Left forelimb (tissue), 1 donor: ENCODE measurements around the gene JPT1.
"Not testable (repeated sequence)": the region's sequence is repeated elsewhere in the genome, so short reads cannot be mapped to it uniquely, and the experiment has no call there.

ENCODE experiments used
- DNase-seq: peaks from one replicate; pipeline ENCODE4 v3.0.0-alpha.2; 2018; ENCODE audit warnings: low spot score

The JPT1 gene

GRCh38 chr17:75130059-75130631 is 24.2 kb downstream of the JPT1 start:
- DNase-seq, result no peak

- DNase-seq, result no peak
Measured at GRCh38 chr17:75129576-75129975, 24.7 kb downstream of the JPT1 start.

- DNase-seq, result no peak
Measured at GRCh38 chr17:75128694-75129505, 25.4 kb downstream of the JPT1 start.

GRCh38 chr17:75127936-75128335 is 26.4 kb downstream of the JPT1 start:
- DNase-seq, result not testable (repeated sequence)

- no peak for DNase-seq
Measured at GRCh38 chr17:75126954-75127353, 27.4 kb downstream of the JPT1 start.

GRCh38 chr17:75125984-75126383 is 28.3 kb downstream of the JPT1 start:
- no peak for DNase-seq

- no peak for DNase-seq
Measured at GRCh38 chr17:75124819-75125162, 29.5 kb downstream of the JPT1 start.

- DNase-seq, result no peak
Measured at GRCh38 chr17:75124041-75124818, 30.1 kb downstream of the JPT1 start.

- DNase-seq, result no peak
Measured at GRCh38 chr17:75118307-75118706, 36.0 kb downstream of the JPT1 start.

- DNase-seq, result no peak
Measured at GRCh38 chr17:75116737-75117136, 37.6 kb downstream of the JPT1 start.

- DNase-seq, result no peak
Measured at GRCh38 chr17:75115555-75115954, 38.8 kb downstream of the JPT1 start.

- DNase-seq, result no peak
Measured at GRCh38 chr17:75114552-75115314, 39.6 kb downstream of the JPT1 start.

GRCh38 chr17:75113798-75114551 is 40.3 kb downstream of the JPT1 start:
- peak; percentile 91 for DNase-seq

GRCh38 chr17:75111777-75112335 is 42.5 kb downstream of the JPT1 start:
- no peak for DNase-seq

- no peak for DNase-seq
Measured at GRCh38 chr17:75110234-75110937, 43.9 kb downstream of the JPT1 start.

- peak; percentile 91 for DNase-seq
Measured at GRCh38 chr17:75109407-75110233, 44.7 kb downstream of the JPT1 start, which contains the start of gene ARMC7. TSS of gene ARMC7 (plus strand) at chr17:75109969. CDS start at chr17:75110289, 320 bp downstream.

- no peak for DNase-seq
Measured at GRCh38 chr17:75109046-75109406, 45.3 kb downstream of the JPT1 start.

- DNase-seq, result no peak
Measured at GRCh38 chr17:75108193-75108592, 46.1 kb downstream of the JPT1 start.
